IMR-90 (cell line): ENCODE data around the gene TKFC.
A peak's percentile ranks its signal among the peaks of the same experiment; 100 is the strongest.

Source experiments
- CTCF ChIP-seq: conservative IDR thresholded peaks from 2 replicates; pipeline ENCODE4 v1.5.1; 2012; ENCODE audit warnings: mild to moderate bottlenecking, low read depth, low read length, improper control_type of control experiment
- MAFK ChIP-seq: IDR thresholded peaks from 2 replicates; pipeline ENCODE4 v1.6.1; 2012; ENCODE audit warnings: low read depth, low read length, improper control_type of control experiment
- POLR2A ChIP-seq: IDR thresholded peaks from 2 replicates; pipeline ENCODE4 v1.6.1; 2012; ENCODE audit warnings: mild to moderate bottlenecking, low read depth, low read length
- RAD21 ChIP-seq: IDR thresholded peaks from 2 replicates; pipeline ENCODE4 v1.6.1; 2012; ENCODE audit warnings: low read length, improper control_type of control experiment
- RFX5 ChIP-seq: IDR thresholded peaks from 2 replicates; pipeline ENCODE4 v1.8.0; 2012; ENCODE audit warnings: low read depth, mild to moderate bottlenecking, low read length, moderate library complexity
- SMC3 ChIP-seq: fragments of 150-350 bp; IDR thresholded peaks from 2 replicates; pipeline ENCODE4 v1.6.1; 2016; ENCODE audit warnings: low read depth, mild to moderate bottlenecking, antibody characterized with exemption, low read length, moderate library complexity
- USF2 ChIP-seq: fragments of 150-350 bp; IDR thresholded peaks from 2 replicates; pipeline ENCODE4 v1.6.1; 2017; ENCODE audit warnings: mild to moderate bottlenecking, antibody characterized with exemption, low read length, low read depth

GRCh38 chr11:61378713-61379313, 45.8 kb downstream of the TKFC start:
- TF ChIP-seq CTCF (no peak), POLR2A (no peak), RAD21 (no peak), SMC3 (no peak), USF2 (no peak), RFX5 (no peak), MAFK (peak; percentile 58; the same call in 1 of the 2 replicates)
